Stimulated activated CD4-positive, alpha-beta T cell treated with anti-CD3 and anti-CD28 coated beads, Interleukin-1b, Interleukin-23, amount 100 ng/mL, for 24 hours (primary cell): ENCODE results near the gene GAS5.

Experiments
- DNase-seq, 4 experiments: peaks; one replicate each; pipeline ENCODE4 v3.0.0-alpha.2; 2020; ENCODE audit warnings: low read depth in 4 of 4, low spot score in 1 of 4

Gene GAS5

DNA sequence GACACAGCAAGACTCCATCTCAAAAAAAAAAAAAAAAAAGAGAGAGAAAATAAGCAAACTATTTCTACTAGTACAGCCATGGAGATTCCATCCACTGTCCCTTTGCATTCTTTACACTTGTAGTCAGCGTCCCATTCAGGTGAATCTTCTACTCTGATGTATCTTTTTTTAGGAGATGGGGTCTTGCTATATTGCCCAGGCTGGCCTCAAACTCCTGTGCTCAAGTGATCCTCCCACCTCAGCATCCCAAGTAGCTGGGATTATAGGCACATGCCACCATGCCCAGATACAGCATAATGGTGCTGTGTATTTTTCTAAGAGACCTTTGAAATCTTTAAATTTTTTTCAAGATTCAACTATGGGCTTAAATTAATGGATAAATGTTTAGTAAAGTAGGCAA is 35.0 kb downstream of the GAS5 start:
- DNase-seq: no peak

DNA sequence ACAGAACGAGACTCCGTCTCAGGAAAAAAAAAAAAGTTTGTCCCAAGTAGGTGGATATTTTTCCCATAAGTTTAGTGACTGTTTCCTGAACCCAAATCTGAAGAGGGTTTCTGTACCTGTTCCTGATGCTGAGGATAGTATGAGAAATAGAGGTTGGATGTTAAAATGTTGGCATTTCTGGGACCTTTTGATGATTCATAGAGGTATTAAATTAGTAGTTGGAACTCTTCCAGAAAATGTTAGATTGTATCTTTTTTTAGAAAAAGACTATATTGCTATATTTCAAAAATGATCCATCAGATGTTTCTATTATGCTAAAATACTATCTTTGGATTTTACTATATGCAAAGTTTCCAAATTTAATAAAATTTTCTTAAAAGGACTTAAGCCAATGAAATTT is 40.2 kb downstream of the GAS5 start:
- no peak for DNase-seq

- peak; percentile 61 to 85 (median 74) for DNase-seq
Observed at GRCh38 chr1:173824315-173825081, 43.3 kb downstream of the GAS5 start, which contains the start of the genes CENPL and DARS2. TSS of gene CENPL (minus strand) at chr1:173824883. CDS start at chr1:173811299, 13,584 bp downstream. TSS of gene DARS2 (plus strand) at chr1:173824673. CDS start at chr1:173825230, 557 bp downstream.

GRCh38 chr1:173823781-173824314 is 43.9 kb downstream of the GAS5 start:
- no peak for DNase-seq

DNA sequence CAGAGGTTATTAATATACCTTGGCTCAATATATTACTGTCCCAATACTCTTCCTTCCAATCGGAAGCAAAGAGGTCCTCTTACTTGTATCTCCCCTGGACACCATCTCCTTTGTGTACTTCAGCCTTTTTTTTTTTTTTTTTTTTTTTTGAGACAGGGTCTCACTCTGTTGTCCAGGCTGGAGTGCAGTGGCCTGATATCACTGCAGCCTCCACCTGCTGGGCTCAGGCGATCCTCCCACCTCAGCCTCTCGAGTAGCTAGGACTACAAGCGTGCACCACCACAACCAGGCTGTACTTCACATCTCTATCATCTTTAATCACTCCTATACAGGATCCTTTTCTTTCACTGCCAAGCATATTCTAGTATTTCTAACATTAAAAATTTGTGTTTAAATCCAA is 46.1 kb downstream of the GAS5 start:
- no peak for DNase-seq

- DNase-seq: no peak
Observed at GRCh38 chr1:173818459-173818858, 49.3 kb downstream of the GAS5 start.
